Measurements from ENCODE around the gene HECTD4.

- TF ChIP-seq CTCF (IDR thresholded peaks at IDR 0.05; ENCODE audit: low read depth, low read length, missing input control) (no peak), JUND (IDR thresholded peaks at IDR 0.05) (no peak), TAF1 (conservative IDR thresholded peaks at IDR 0.05) (no peak), HNF4G (IDR thresholded peaks at IDR 0.05) (no peak), SP1 (IDR thresholded peaks at IDR 0.05) (no peak)
These were observed 152.1 kb downstream of the HECTD4 start for GRCh38 chr12:112230136-112230535.

Data from liver (tissue), 3 donors.